Measurements from ENCODE around the gene TDRD10.

The TDRD10 gene

DNA sequence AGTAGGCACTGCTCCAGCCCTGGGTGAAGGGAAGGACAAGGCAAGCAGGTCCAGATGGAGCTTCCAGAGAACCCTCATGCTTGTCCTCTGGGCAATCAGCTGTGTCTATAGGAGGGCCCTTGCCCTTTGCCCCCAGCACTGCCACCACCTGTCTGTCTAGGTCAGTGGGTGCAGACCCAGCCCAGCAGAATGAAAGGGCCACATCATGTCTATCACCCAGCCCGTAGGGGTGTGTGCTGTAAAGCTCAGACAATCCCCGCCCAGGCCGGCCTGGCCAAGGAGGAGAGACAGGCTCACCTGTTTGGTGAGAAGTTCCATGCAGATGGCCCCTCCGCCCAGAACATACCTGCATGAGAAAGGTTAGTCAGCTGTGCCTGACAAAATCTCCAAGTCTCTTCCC is 49.5 kb downstream of the TDRD10 start:
- DNase-seq (ENCODE audit: low read depth in 2 of 3, low spot score in 1 of 3), result no peak

DNA sequence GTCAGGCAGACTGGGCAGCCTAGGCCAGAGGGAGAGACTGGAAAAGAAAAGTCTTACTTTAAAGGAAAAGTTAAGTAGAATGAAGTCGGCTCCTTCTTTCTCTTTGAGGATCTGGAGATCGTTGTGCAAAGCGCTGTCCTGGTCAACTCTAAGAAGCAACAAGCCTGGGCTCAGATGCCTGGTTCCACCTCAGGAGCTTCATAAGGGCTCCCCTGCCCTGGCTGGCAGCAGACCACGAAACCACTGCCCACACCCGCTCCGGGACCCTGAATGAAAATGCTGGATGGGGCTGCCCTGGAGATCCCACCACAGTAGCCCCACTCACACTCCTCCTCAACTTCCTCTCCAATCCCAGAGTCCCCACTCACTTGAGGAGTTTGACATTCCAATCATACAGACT is 50.0 kb downstream of the TDRD10 start:
- no peak for DNase-seq (ENCODE audit: low read depth in 2 of 3, low spot score in 1 of 3)

DNA sequence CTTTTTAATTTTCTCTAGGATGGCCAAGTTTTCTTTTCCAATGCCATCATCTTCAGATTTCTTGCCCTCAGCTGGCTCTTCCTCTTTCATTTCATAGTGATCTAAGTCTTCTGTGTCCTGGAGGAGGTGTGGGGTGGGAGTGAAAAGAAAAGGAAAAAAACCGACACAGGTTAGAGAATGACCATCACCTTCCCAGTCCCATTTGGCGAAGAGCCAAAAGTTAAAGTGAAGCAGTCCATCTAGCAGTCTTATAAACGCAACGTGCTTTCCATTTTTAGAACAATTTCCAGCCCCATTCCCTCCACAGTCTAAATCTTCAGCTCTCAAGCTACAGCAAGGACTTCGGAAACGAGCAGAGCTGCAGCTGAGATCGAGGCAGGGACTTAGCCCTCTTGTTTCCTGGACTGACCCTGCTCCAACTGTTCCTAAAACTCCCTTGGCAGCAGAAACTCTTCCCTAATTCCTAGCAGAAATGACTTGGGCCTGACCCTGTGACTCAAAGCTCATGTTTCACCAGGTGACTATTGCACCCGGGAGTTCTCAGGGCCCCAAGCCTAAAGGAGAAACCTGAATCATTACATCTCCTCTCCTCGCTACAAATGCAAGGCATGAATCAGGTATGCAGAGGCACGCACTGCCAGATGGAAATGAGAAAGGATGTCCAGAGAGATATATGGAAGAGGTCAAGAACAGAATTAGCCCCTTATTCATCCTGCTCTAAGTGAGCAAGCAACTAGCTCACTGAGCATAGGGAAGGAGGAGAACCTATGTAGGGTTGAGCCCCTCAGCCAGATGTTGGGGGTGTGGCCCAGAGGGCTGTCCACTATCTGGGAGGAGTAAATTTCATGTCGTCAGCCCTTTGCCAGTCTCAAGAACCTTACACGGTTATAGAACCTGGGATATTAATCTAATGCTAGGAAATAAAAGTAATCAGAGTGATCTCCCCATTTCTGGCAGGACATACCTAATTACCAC is 51.3 kb downstream of the TDRD10 start:
- DNase-seq (ENCODE audit: low read depth in 2 of 3, low spot score in 1 of 3), result no peak

DNA sequence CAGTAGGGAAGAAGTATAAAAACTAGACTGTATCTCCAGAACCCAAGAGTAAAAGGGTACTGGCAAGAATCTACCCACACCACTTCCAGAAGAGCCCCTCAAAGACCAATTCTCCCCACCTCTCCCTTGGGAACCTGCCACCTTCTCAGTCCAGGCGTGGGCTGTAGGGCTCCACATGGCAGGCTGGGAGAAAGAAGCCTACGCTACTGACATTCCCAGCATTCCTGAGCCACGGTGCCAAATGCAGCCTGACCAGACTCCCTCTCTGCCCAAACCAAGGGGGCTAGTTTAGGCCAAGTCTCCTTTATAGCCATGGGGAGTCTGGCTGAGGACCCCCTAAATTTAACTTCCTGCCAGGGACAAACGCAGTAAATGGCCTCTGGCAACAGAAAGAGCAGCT is 54.4 kb downstream of the TDRD10 start:
- no peak for DNase-seq (ENCODE audit: low read depth in 2 of 3, low spot score in 1 of 3)

DNA sequence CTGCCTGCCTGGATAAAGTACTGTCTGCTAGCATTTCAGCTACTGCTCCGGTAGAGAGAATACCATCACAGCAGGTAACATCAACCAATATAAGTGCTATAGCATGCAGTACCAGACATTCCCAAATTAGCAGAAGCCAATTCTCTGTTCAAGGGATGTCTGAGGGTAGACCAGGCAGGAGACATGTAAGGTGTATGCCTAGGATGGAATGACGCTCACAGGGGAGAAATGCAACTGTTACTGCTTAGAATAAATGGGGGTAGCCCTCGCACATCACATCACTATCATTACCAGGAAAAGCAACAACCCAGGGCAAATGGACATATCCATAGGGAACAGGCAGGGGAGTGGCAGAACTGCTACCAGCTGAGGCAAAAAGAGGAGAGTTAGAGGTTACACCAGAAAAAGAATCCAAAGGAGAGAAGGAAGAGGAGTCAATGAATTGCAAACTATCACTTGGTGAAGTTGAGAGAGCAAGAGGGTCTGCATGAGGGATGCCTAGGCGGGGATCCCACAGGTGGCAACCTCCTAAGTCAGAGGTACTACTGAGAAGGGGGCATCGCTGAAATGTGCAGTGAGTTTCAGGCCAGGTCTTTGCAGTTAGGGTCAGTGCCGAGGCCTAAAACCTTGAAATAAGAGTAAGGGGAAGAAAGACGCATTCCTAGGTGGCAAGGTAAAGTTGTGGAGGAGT is 55.4 kb downstream of the TDRD10 start:
- no peak for DNase-seq (ENCODE audit: low read depth in 2 of 3, low spot score in 1 of 3)

DNA sequence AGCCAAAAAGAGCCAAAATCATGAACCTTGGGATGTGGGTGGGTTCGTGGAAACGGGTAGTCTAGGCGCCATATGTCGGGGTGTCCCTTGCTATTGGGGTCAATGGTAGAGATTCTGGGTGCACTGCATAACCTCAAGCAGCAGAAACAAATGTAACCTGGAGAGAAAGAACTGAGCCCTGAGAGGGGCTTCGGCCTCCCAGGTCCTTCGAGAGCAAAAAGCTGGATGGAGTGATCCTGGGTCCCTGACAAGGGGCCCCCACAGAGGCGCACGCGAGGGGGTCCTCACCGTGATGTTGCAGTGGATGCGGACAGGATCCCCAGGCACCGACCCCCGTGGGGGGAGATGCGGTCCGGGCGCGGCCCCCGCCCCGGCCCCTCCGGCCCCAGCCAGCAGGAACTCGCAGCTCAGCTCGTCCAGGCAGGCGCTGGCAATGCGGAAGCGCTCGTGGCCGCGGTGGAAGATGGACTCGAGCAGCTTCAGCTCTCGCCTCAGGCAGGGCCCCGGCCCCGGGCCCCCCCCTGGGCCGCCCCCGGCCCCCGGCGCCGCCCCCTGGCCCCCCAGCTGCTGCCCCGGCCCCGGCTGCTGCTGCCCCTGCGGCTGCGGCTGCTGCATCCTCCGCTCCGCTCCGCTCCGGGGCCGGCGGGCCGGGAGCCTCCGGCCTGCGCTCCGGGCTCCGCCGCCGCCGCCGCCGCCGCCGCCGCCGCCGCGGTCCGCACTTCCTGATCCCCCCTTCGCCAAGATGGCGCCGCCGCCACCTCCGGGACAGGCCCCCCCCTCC is 56.1 kb downstream of the TDRD10 start, which contains the start of gene UBE2Q1:
Gene UBE2Q1 (minus strand): TSS at position 724 of the 781 bp plus-strand sequence. CDS start 109 bp downstream, at position 615.
- no peak for DNase-seq (ENCODE audit: low read depth in 2 of 3, low spot score in 1 of 3)

DNA sequence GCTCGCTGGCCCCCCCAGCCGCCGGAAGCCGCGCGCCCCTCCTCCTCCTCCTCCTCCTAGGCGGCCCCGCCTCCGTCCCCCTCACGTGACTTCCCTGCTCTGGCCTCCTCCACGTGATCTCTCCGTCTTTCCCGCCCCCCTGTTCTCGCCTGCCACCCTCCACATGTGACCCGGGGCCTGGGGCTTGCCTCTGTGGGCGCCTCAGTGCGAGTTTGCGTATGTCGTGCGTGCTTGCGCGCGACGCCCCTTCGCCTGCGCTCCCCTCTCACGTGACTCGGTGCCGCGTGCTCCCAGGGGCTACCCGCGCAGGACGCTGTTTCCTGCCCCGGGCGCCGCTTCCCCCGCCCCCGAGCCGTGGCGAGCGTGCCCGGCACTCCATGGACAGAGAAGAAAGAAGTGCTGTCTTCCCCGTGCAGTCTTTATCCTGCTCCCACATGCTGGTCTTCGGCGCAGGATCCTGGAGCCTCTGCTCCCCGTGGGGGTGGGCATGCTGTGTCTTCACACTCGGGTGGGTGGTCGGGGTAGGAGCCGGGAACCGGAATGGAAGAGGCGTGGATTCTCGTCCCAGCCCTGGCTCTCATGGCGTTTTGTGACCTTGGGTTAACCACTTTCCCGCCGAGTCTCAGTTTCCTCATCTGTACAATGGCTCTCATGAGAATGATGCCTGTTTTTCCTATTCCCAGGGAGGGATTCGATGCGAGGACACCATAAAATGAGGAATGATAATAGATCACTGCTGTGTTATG is 56.9 kb downstream of the TDRD10 start:
- peak; percentile 97 to 99 (median 99) for DNase-seq (ENCODE audit: low read depth in 2 of 3, low spot score in 1 of 3)

DNA sequence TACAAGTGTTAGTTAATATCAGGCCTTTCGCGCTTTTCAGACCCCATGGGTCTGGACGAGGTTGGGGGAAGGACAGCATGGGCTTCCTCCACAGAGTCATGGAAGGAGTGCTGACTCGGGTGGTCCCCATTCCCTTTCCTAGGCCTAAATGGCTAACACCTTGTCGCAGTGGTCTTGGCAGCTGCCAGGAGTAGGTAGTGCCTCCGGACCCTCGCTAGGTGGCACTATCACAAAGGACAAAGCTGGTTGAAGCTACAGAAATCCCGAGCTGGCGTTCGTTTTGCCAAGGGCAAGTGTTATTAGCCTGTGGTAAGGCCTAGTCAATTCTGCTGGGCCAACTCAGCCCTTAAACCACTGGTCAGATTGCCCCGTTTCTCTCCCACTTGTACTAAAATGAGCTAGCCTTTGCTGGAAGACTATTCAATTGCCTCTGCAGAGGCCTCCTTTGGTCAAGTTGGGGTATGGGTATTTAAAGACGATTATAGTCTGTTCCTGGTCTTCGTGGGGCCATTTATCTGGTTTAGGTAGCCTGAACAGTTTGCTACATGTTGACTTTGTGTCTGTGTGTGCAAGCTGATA is 57.5 kb downstream of the TDRD10 start:
- peak; percentile 72 to 88 (median 74) for DNase-seq (ENCODE audit: low read depth in 2 of 3, low spot score in 1 of 3)

DNA sequence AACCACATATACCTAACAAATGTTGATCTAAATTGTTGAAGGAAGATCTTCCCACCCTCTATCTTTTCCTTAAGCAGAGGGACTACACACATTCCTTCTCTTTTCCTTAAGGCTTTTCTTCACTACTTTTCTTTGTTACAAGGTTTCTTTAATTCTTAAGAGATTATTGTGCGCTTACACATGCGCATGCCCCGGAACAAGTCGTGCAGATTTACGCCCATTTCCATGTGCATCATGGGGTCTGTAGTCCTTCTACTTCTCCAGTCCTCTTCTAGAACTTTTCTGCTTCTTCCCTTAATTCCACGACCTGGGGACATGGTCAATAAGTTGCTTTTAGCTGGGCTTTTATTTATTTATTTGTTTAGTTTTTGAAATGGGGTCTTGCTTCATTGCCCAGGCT is 63.9 kb downstream of the TDRD10 start:
- DNase-seq (ENCODE audit: low read depth in 2 of 3, low spot score in 1 of 3), result no peak

DNA sequence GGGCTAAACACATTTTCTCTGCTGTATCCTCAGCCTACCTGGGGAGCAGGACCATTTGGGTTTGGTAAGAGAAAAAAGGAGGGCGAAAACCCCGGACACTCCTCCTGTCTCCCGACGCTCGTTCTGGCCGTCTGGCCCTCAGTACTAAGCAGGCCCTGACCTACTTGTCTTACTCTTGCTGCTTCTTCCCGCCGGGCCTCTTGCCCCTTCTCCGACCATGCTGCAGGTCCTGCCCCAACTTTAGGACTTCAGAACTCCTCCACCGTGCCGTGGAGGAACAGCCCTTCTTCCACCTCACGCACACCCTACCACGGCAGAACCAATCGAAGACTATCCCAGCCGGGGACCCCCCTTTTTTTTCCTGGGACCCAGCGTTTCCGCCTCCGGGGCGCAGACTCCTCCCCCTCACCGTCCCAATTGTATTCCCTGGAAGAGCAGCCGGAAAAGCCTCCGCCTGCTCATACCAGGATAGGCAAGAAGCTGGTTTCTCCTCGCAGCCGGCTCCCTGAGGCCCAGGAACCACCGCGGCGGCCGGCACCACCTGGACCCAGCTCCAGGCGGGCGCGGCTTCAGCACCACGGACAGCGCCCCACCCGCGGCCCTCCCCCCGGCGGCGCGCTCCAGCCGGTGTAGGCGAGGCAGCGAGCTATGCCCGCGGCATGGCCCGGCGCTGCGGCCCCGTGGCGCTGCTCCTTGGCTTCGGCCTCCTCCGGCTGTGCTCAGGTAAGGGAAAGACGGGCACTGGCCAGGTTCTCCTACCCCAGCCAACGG is 65.6 kb downstream of the TDRD10 start, which contains the start of gene CHRNB2:
Gene CHRNB2 (plus strand): TSS at position 393 of the 771 bp plus-strand sequence. CDS start 267 bp downstream, at position 660.
- DNase-seq (ENCODE audit: low read depth in 2 of 3, low spot score in 1 of 3), result peak; percentile 39 to 59 (median 50)

DNA sequence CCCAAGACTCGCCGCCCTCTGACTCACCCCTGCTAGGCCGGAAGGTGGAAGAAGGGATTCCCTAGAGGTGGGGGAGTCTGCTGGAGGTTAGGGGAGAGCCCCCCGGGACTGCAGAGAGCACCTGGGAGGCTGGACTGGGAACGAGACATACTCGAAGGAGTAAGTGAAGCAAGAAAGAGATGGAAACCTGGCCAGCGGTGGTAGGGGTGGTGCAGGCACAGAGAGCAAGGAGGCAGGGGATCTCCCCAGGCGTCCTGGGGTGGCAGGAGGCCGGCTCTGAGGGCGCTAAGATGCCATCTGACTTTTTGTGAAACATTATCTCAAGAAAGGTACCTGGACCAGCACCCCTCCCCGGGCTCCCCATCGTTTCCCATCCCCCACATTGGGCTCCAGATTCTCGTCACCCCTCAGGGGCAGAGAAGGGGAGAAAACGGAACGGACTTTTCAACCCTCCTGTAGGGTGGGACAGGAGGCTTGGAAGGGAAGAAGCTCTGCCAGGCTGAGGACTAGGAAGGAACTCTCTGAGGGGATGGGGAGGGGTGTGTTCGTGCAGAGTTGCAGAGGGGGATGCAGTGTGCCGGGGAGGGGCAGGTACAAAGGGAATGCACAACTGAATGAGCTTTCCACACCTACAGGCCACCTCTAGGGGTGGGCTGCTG is 66.3 kb downstream of the TDRD10 start:
- no peak for DNase-seq (ENCODE audit: low read depth in 2 of 3, low spot score in 1 of 3)

DNA sequence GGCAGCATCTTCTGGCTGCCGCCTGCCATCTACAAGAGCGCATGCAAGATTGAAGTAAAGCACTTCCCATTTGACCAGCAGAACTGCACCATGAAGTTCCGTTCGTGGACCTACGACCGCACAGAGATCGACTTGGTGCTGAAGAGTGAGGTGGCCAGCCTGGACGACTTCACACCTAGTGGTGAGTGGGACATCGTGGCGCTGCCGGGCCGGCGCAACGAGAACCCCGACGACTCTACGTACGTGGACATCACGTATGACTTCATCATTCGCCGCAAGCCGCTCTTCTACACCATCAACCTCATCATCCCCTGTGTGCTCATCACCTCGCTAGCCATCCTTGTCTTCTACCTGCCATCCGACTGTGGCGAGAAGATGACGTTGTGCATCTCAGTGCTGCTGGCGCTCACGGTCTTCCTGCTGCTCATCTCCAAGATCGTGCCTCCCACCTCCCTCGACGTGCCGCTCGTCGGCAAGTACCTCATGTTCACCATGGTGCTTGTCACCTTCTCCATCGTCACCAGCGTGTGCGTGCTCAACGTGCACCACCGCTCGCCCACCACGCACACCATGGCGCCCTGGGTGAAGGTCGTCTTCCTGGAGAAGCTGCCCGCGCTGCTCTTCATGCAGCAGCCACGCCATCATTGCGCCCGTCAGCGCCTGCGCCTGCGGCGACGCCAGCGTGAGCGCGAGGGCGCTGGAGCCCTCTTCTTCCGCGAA is 69.4 kb downstream of the TDRD10 start:
- DNase-seq (ENCODE audit: low read depth in 2 of 3, low spot score in 1 of 3), result no peak

DNA sequence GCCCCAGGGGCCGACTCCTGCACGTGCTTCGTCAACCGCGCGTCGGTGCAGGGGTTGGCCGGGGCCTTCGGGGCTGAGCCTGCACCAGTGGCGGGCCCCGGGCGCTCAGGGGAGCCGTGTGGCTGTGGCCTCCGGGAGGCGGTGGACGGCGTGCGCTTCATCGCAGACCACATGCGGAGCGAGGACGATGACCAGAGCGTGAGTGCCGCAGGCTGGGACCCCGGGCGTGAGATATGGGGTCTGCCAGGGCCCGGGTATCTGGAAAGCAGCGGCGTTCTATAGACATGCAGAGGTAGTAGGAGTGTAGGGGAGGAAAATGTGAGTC is 69.9 kb downstream of the TDRD10 start:
- DNase-seq (ENCODE audit: low read depth in 2 of 3, low spot score in 1 of 3), result no peak

DNA sequence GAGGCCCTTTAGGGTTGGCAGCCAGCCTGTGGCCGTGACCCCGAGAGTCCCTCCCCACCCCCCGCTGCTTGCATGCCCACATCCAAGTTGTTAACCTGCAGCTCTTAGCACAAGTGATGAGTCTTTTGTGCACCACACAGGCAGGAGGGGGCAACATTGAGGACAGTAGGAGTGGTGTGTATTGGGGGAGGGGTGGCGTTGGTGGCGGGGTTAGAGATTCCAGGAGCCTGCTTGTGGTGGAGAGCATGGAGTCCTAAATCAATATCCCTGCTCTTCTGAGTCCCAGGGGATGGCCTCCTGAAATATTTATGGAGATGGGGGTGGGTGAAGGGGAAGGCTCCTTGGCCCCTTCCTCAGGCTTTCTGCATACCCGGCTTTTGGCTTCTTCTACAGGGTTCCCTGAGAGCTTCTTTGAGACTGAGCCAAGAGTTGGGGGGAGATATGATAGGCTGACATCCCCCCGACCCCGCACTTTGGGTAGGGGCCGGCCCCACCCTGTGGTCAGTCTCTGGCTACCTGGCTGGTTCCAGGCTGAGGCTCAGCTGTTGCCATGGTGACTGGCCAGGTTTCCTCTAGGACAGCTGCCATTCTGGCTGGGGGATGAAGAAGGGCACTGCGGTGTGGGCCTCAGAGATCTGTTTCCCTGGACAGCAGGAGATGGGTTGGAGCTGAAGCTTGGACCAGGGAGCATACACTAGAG is 70.6 kb downstream of the TDRD10 start:
- DNase-seq (ENCODE audit: low read depth in 2 of 3, low spot score in 1 of 3), result no peak

DNA sequence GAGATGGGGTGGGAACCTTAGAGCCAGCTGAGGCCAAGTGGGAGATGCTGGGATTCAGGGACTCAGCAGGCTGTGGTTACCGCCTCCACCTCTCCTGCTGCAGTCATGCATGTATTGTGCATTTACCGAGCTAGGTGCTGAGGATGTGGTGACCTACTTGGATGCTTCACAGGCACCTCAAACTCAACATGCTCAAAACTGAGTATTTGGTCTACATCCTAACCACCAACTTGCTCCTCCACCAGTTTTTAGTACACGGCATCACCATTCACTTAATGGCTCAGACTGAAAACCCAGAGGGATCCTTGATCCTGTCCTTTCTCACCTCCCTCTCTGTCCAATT is 71.1 kb downstream of the TDRD10 start:
- DNase-seq (ENCODE audit: low read depth in 2 of 3, low spot score in 1 of 3), result no peak

DNA sequence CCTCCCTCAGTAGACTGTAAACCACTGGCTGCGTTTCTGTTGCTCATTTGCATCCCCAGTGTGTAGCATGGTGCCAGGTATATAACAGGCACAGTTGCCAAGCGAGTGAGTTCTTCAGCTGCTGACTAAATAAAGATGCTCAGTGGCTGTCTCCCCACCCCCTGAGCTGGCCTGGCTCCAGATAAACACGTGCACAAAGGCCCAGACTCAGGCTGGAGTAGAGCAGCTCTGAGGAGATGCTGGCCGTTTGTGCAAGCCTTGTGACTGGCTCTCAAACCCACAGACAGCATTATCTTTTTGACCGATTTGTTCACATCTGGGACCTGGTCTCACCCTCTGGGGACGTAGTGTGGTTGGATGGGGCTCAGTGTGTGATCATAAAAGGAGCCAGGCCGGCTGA is 72.7 kb downstream of the TDRD10 start:
- no peak for DNase-seq (ENCODE audit: low read depth in 2 of 3, low spot score in 1 of 3)

DNA sequence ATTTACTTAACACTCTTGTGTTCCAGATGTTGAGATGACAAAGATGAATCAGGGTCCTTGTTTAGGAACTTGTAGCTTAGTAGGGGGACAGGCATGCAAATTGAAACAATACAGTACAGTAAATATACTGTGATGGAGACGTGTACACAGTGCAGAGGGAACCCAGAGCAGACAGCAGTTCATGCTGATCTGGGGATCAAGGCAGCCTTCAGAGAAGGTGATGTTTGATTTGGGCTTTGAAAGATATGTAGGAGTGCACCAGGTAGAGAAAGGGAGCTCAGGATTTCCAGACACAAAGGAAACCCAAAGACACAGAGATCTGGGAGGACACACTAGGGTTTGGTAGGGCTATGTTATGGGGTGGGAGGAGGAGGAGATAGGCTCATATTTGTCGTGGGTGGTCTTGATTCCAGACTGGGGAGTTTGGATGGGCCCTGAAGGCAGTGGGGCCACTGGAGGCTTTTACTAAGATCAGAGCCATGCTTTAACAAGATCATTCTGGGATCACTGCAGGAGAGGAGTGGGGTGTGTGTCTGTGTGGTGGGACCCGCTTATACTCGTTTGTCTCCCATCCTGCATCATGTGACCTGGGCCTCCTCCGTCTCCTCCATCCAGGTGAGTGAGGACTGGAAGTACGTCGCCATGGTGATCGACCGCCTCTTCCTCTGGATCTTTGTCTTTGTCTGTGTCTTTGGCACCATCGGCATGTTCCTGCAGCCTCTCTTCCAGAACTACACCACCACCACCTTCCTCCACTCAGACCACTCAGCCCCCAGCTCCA is 73.3 kb downstream of the TDRD10 start:
- DNase-seq (ENCODE audit: low read depth in 2 of 3, low spot score in 1 of 3), result no peak

Data from stimulated activated CD4-positive, alpha-beta T cell treated with anti-CD3 and anti-CD28 coated beads, Interleukin-12 subunit alpha, Interleukin-12 subunit beta, amount 100 ng/mL, for 48 hours (primary cell).